K562 (cell line): ENCODE measurements around the gene MYOG. TPM values are rescaled to one million over a fixed set of nuclear protein-coding genes. Genes with fewer than 3 reads are reported as not detected.

Experiments used
- ELF2 ChIP-seq: fragments of 250-450 bp; sonication (Bioruptor Pico); IDR thresholded peaks from 2 replicates; pipeline ENCODE4 v1.5.0; 2021; ENCODE audit warnings: mild to moderate bottlenecking
- KLF6 ChIP-seq: fragments of 250-450 bp; sonication (Bioruptor Pico); IDR thresholded peaks from 2 replicates; pipeline ENCODE4 v1.4.0; 2020; ENCODE audit warnings: mild to moderate bottlenecking, moderate library complexity, borderline replicate concordance
- MAX ChIP-seq: sonication (generic); formaldehyde crosslinking; IDR thresholded peaks from 2 replicates; pipeline ENCODE4 v1.9.0; 2022; ENCODE audit warnings: mild to moderate bottlenecking, missing genetic modification reagents
- MAZ ChIP-seq, 2 experiments: fragments of 450-650 bp in 1 of 2; sonication (generic) in 1 of 2; formaldehyde crosslinking; IDR thresholded peaks in 1 of 2; conservative IDR thresholded peaks in 1 of 2; 2 replicates each; pipeline versions ENCODE4 v1.4.0 to v1.5.0; 2020; ENCODE audit warnings: mild to moderate bottlenecking in 1 of 2, missing genetic modification reagents in 1 of 2
- POLR2AphosphoS2 ChIP-seq: IDR thresholded peaks from 2 replicates; pipeline ENCODE4 v1.6.1; 2012; ENCODE audit warnings: low read length, improper control_type of control experiment
- RAD21 ChIP-seq, 2 experiments: fragments of 250-450 bp in 1 of 2; fragments of 450-650 bp in 1 of 2; sonication (Bioruptor Pico) in 1 of 2; formaldehyde crosslinking in 1 of 2; IDR thresholded peaks in 1 of 2; conservative IDR thresholded peaks in 1 of 2; 2 replicates each; pipeline versions ENCODE4 v1.4.0 to v1.8.0; 2020 to 2022; ENCODE audit warnings: mild to moderate bottlenecking in 2 of 2, moderate library complexity in 1 of 2
- RBM25 ChIP-seq: fragments of 200-400 bp; formaldehyde crosslinking; IDR thresholded peaks from 2 replicates; pipeline ENCODE4 v1.6.1; 2018; ENCODE audit warnings: low read length, low read depth, moderate library complexity; ENCODE audit not compliant: severe bottlenecking
- RCOR1 ChIP-seq, 2 experiments: IDR thresholded peaks; 2 replicates each; pipeline ENCODE4 v1.6.1; 2012; ENCODE audit warnings: low read depth in 2 of 2, low read length in 2 of 2, borderline replicate concordance in 1 of 2, improper control_type of control experiment in 1 of 2
- SMARCA5 ChIP-seq: fragments of 450-650 bp; IDR thresholded peaks from 2 replicates; pipeline ENCODE4 v1.6.1; 2016
- SRSF7 ChIP-seq: fragments of 200-400 bp; formaldehyde crosslinking; optimal IDR thresholded peaks from 2 replicates; pipeline ENCODE3; 2017; ENCODE audit warnings: mild to moderate bottlenecking, low read depth, low read length
- ZNF316 ChIP-seq: fragments of 450-650 bp; IDR thresholded peaks from 2 replicates; pipeline ENCODE4 v1.6.1; 2016
- ZNF41 ChIP-seq: fragments of 250-450 bp; sonication (Bioruptor Pico); conservative IDR thresholded peaks from 2 replicates; pipeline ENCODE4 v1.4.0; 2020; ENCODE audit warnings: mild to moderate bottlenecking
- polyA plus RNA-seq, 8 experiments: library from polyadenylated mRNA; depleted of rRNA in 4 of 8; stranded (reverse) in 5 of 8; unstranded in 3 of 8; fragments of >200 nt; fragmentation: Nextera tagmentation in 2 of 8; fragmentation: Illumina TruSeq in 1 of 8; extraction: Ambion mirVana in 2 of 8; extraction: Trizol in 1 of 8; gene quantifications; 2 replicates each; pipeline versions ENCODE4 v1.2.1 to v1.2.3, GENCODE V29; 2011 to 2014; ENCODE audit warnings: inconsistent platforms in 1 of 8, missing spikeins in 1 of 8
- total RNA-seq, 7 experiments: library from RNA; depleted of rRNA in 6 of 7; stranded (reverse); fragments of >200 nt in 6 of 7; fragmentation: Illumina TruSeq in 2 of 7; extraction: Trizol in 2 of 7; gene quantifications; 2 replicates each; pipeline versions ENCODE4 v1.2.1 to v1.2.3, GENCODE V29; 2011 to 2021; ENCODE audit warnings: low replicate concordance in 1 of 7
- TF ChIP-seq, protein P1 (sequence below): IDR thresholded peaks from 3 replicates; pipeline ENCODE4 v1.6.1; 2011; ENCODE audit warnings: borderline replicate concordance, mild to moderate bottlenecking; ENCODE audit not compliant: insufficient read length, insufficient read depth

Gene MYOG
- total and polyA plus RNA-seq, 9 of the 15 experiments (the other 6 are each of a cell fraction or from before 2014, with no cell fraction given): not detected

DNA sequence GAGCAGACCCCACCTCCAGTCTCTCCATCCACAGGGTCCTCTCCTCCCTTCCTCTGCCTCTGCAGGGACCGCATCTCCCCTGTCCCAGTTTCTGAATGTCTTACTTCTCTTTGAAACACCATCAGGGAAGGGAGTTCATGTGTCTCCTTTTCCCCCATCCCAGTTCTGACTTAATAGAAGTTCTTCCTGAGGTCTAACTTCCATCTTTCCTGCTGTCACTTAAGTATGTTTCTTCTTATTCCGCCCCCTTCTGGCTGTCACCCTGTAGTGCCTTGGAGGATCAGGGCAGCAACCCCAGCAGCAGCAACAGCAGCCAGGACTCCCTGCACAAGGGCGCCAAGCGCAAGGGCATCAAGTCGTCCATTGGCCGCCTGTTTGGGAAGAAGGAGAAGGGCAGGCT lies 29.3 kb downstream of the MYOG start (continued):
- TF ChIP-seq RCOR1 (IDR thresholded peaks at IDR 0.05; ENCODE audit: borderline replicate concordance in 1 of 2, low read depth in 2 of 2, low read length in 2 of 2) (peak in 1 of 2 experiments; percentile 23; a peak in 1 of 4 replicates), MAX (CRISPR knock-in tag) (0 out of 2 replicates have a peak, but pooled peaks have one; percentile 20), RAD21 (CRISPR knock-in tag; conservative IDR thresholded peaks at IDR 0.05 in 1 of 2, IDR thresholded peaks at IDR 0.05 in 1 of 2) (peak in 1 of 2 experiments; percentile 4; a peak in 1 of 4 replicates), SRSF7 (no peak), ZNF41 (no peak), SMARCA5 (peak; percentile 58; the same call in 1 of the 2 replicates), POLR2AphosphoS2 (no peak), ZNF316 (no peak), RBM25 (peak; percentile 16), MAZ (CRISPR knock-in tag; conservative IDR thresholded peaks at IDR 0.05 in 1 of 2, IDR thresholded peaks at IDR 0.05 in 1 of 2) (0 out of 4 replicates have a peak, but pooled peaks of 1 of the 2 experiments have one; percentile 2), KLF6 (CRISPR knock-in tag) (no peak), ELF2 (CRISPR knock-in tag) (no peak)
- TF ChIP-seq, protein P1, sequence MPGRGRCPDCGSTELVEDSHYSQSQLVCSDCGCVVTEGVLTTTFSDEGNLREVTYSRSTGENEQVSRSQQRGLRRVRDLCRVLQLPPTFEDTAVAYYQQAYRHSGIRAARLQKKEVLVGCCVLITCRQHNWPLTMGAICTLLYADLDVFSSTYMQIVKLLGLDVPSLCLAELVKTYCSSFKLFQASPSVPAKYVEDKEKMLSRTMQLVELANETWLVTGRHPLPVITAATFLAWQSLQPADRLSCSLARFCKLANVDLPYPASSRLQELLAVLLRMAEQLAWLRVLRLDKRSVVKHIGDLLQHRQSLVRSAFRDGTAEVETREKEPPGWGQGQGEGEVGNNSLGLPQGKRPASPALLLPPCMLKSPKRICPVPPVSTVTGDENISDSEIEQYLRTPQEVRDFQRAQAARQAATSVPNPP: no peak
